DOHH2 (cell line): ENCODE data around the gene ABCF2.

ENCODE experiments used
- H3F3A ChIP-seq: fragments of 200-600 bp; sonication (generic), shearing (Covaris generic); 2 replicates; pipeline ENCODE4 v1.6.0; 2016; ENCODE audit warnings: antibody characterized with exemption, mild to moderate bottlenecking; ENCODE audit not compliant: control insufficient read depth, insufficient read depth
- H3K27ac ChIP-seq: fragments of 200-600 bp; sonication (generic); 2 replicates; pipeline ENCODE4 v1.5.1; 2014; ENCODE audit warnings: low read depth, mild to moderate bottlenecking, low read length, moderate library complexity
- H3K27me3 ChIP-seq: fragments of 200-600 bp; sonication (generic); 2 replicates; pipeline ENCODE4 v1.6.1; 2014; ENCODE audit warnings: mild to moderate bottlenecking, low read length, mixed read lengths; ENCODE audit not compliant: control insufficient read depth
- H3K36me3 ChIP-seq: fragments of 200-600 bp; sonication (generic); 2 replicates; pipeline ENCODE4 v1.6.1; 2014; ENCODE audit warnings: mild to moderate bottlenecking, low read length, moderate library complexity, mixed read lengths; ENCODE audit not compliant: control insufficient read depth
- H3K4me1 ChIP-seq: fragments of 200-600 bp; sonication (generic); 2 replicates; pipeline ENCODE4 v1.6.1; 2014; ENCODE audit warnings: mild to moderate bottlenecking, low read length, mixed read lengths; ENCODE audit not compliant: control insufficient read depth
- H3K4me2 ChIP-seq: fragments of 200-600 bp; sonication (generic); 2 replicates; pipeline ENCODE4 v1.6.0; 2014; ENCODE audit warnings: mild to moderate bottlenecking, low read length, moderate library complexity
- H3K4me3 ChIP-seq: fragments of 200-600 bp; sonication (generic); 2 replicates; pipeline ENCODE4 v1.5.1; 2014; ENCODE audit warnings: mild to moderate bottlenecking, low read length, mixed read lengths
- H3K79me2 ChIP-seq: fragments of 200-600 bp; sonication (generic); 2 replicates; pipeline ENCODE4 v1.6.1; 2014; ENCODE audit warnings: mild to moderate bottlenecking, low read length, mixed read lengths; ENCODE audit not compliant: control insufficient read depth
- H3K9me2 ChIP-seq: fragments of 200-600 bp; sonication (generic); replicated peaks from 2 replicates; pipeline ENCODE4 v1.6.1; 2014; ENCODE audit warnings: mild to moderate bottlenecking, low read length, mixed read lengths; ENCODE audit not compliant: control insufficient read depth
- H3K9me3 ChIP-seq: fragments of 200-600 bp; sonication (generic); 2 replicates; pipeline ENCODE4 v1.6.1; 2014; ENCODE audit warnings: antibody characterized with exemption, low read length, mixed read lengths; ENCODE audit not compliant: control insufficient read depth, insufficient read depth
- H4K20me1 ChIP-seq: fragments of 200-600 bp; sonication (generic); 2 replicates; pipeline ENCODE4 v1.6.0; 2014; ENCODE audit warnings: low read depth, mild to moderate bottlenecking, antibody characterized with exemption, low read length, moderate library complexity; ENCODE audit not compliant: control insufficient read depth, insufficient read depth
- CTCF ChIP-seq: fragments of 200-600 bp; sonication (generic); IDR thresholded peaks from one replicate; pipeline ENCODE4 v1.5.1; 2014; ENCODE audit warnings: antibody characterized with exemption, mild to moderate bottlenecking, low read depth, low read length; ENCODE audit not compliant: poor library complexity, severe bottlenecking
- EZH2phosphoT487 ChIP-seq: fragments of 200-600 bp; sonication (generic); IDR thresholded peaks from 2 replicates; pipeline ENCODE4 v1.6.1; 2017; ENCODE audit warnings: borderline replicate concordance, mild to moderate bottlenecking, antibody characterized with exemption, low read length, moderate library complexity, mixed read lengths

The ABCF2 gene

DNA sequence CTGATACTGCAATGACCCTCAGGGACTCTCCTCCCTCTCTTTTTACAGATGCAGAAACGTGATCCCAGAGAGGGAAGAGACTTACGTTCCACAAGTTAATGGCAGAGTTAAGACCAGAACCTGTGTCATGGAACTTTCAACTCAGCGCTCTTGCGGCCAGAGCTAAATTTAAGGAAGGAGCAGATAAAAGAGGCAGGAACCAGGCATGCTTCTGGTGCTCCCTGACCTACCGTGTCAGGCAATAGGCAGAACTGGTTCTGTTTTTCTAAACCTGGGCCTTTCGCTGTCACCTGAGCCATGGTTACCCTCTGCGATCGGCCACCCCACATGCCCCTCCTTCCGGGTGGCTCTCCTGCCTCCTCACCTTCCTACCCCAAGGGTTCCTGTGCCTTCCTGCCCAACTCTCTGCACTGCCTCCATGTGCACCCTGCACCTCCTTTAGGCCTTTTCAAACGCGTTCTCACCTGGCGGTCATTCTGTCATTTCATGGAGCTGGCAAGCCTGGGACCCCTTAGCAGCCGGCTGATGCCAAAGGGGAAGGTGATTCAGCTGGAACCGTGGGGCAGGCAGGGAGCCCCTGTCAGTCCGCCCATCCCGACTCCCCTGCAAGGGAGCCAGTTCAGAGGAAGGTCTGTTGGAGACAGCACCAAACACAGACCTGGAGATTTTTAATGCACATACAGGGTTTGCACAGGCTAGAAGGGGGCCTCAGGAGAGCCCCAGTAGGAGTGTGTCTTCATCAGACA, 51.8 kb downstream of the ABCF2 start:
- H3K79me2 ChIP-seq = no peaks in the 10 kb centered on the region
- peaks cover 5% of the 10 kb centered on the region for H3K27me3 ChIP-seq
- no peak overlapping the region for H3K4me2 ChIP-seq
- no peak for TF ChIP-seq EZH2phosphoT487
- no peak for TF ChIP-seq CTCF
- H3K9me2 ChIP-seq = no peaks in the 10 kb centered on the region
- H3K27ac ChIP-seq = no peak overlapping the region
- H3K4me1 ChIP-seq = no peaks in the 10 kb centered on the region
- H4K20me1 ChIP-seq = no peaks in the 10 kb centered on the region
- no peak overlapping the region for H3K4me3 ChIP-seq
- H3K9me3 ChIP-seq = no peaks in the 10 kb centered on the region
- no peaks in the 10 kb centered on the region for H3F3A ChIP-seq
- H3K36me3 ChIP-seq = no peaks in the 10 kb centered on the region

GRCh38 chr7:151174246-151175046, 52.6 kb downstream of the ABCF2 start:
- Histone ChIP-seq H3K4me2 (no peak overlapping the region), H3K4me1 (no peaks in the 10 kb centered on the region), H3K9me2 (no peaks in the 10 kb centered on the region), H3K27me3 (peaks cover 11% of the 10 kb centered on the region), H3K4me3 (no peak overlapping the region), H4K20me1 (no peaks in the 10 kb centered on the region), H3K27ac (no peak overlapping the region), H3K79me2 (no peaks in the 10 kb centered on the region), H3F3A (no peaks in the 10 kb centered on the region), H3K9me3 (no peaks in the 10 kb centered on the region), H3K36me3 (no peaks in the 10 kb centered on the region)
- TF ChIP-seq EZH2phosphoT487 = no peak
- no peak for TF ChIP-seq CTCF

GRCh38 chr7:151173386-151174245, 53.4 kb downstream of the ABCF2 start:
- H3K4me2 ChIP-seq = no peak overlapping the region
- no peaks in the 10 kb centered on the region for H3K4me1 ChIP-seq
- H3K27ac ChIP-seq = no peak overlapping the region
- no peak overlapping the region for H3K4me3 ChIP-seq
- no peaks in the 10 kb centered on the region for H3K36me3 ChIP-seq
- H3K9me2 ChIP-seq = no peaks in the 10 kb centered on the region
- H3K27me3 ChIP-seq = peaks cover 19% of the 10 kb centered on the region
- no peaks in the 10 kb centered on the region for H3K9me3 ChIP-seq
- no peaks in the 10 kb centered on the region for H4K20me1 ChIP-seq
- no peaks in the 10 kb centered on the region for H3F3A ChIP-seq
- TF ChIP-seq EZH2phosphoT487 (no peak), CTCF (no peak)
- no peaks in the 10 kb centered on the region for H3K79me2 ChIP-seq
